Astrocyte (in vitro differentiated cells and primary cell): Measurements from ENCODE around the gene PGA3. TPM values are rescaled to one million over a fixed set of nuclear protein-coding genes. Genes with fewer than 3 reads are reported as not detected.

Experiments
- DNase-seq: peaks from one replicate; pipeline ENCODE4 v3.0.0-alpha.2; 2010; ENCODE audit warnings: low read depth
- FAIRE-seq: peaks from 2 replicates; lab custom pipeline; 2011; peaks lifted over from hg19 to GRCh38; lab: Jason Lieb, UNC
- H2AFZ ChIP-seq: 2 replicates; pipeline ENCODE4 v1.6.0; 2012; ENCODE audit warnings: low read depth, low read length, inconsistent platforms
- H3K27ac ChIP-seq: 2 replicates; pipeline ENCODE4 v1.5.1; 2011; ENCODE audit warnings: low read depth, low read length, inconsistent platforms
- H3K27me3 ChIP-seq: 2 replicates; pipeline ENCODE4 v1.6.0; 2011; ENCODE audit warnings: low read length, inconsistent platforms; ENCODE audit not compliant: insufficient read depth
- H3K36me3 ChIP-seq: 2 replicates; pipeline ENCODE4 v1.5.1; 2011; ENCODE audit warnings: low read length, inconsistent platforms; ENCODE audit not compliant: insufficient read depth
- H3K4me1 ChIP-seq: 2 replicates; pipeline ENCODE4 v1.5.1; 2011; ENCODE audit warnings: low read length, inconsistent platforms; ENCODE audit not compliant: insufficient read depth
- H3K4me2 ChIP-seq: 2 replicates; pipeline ENCODE4 v1.6.0; 2012; ENCODE audit warnings: low read length, inconsistent platforms
- H3K4me3 ChIP-seq: 2 replicates; pipeline ENCODE4 v1.5.1; 2011; ENCODE audit warnings: low read depth, mild to moderate bottlenecking, low read length, inconsistent platforms; ENCODE audit not compliant: insufficient read depth
- H3K79me2 ChIP-seq: 2 replicates; pipeline ENCODE4 v1.6.0; 2012; ENCODE audit warnings: mild to moderate bottlenecking, low read length, inconsistent platforms; ENCODE audit not compliant: insufficient read depth
- H3K9ac ChIP-seq: 2 replicates; pipeline ENCODE4 v1.6.0; 2012; ENCODE audit warnings: mild to moderate bottlenecking, low read length, inconsistent platforms
- H3K9me3 ChIP-seq: 2 replicates; pipeline ENCODE4 v1.5.1; 2012; ENCODE audit warnings: low read depth, mild to moderate bottlenecking, low read length, inconsistent platforms; ENCODE audit not compliant: insufficient read depth
- H4K20me1 ChIP-seq: 2 replicates; pipeline ENCODE4 v1.6.0; 2012; ENCODE audit warnings: low read length, inconsistent platforms; ENCODE audit not compliant: insufficient read depth
- H3K27ac Mint-ChIP-seq: one replicate; pipeline ENCODE4 v1.8.0; 2021; ENCODE audit warnings: mild to moderate bottlenecking, mixed read lengths; ENCODE audit not compliant: unreplicated experiment
- H3K27me3 Mint-ChIP-seq: one replicate; pipeline ENCODE4 v1.8.0; 2021; ENCODE audit warnings: low read depth, mixed read lengths; ENCODE audit not compliant: unreplicated experiment
- H3K36me3 Mint-ChIP-seq: one replicate; pipeline ENCODE4 v1.8.0; 2021; ENCODE audit warnings: low read depth, mixed read lengths; ENCODE audit not compliant: unreplicated experiment
- H3K4me1 Mint-ChIP-seq: one replicate; pipeline ENCODE4 v1.8.0; 2021; ENCODE audit warnings: low read depth, mixed read lengths; ENCODE audit not compliant: unreplicated experiment
- H3K4me3 Mint-ChIP-seq: one replicate; pipeline ENCODE4 v1.8.0; 2021; ENCODE audit warnings: mild to moderate bottlenecking, moderate library complexity, mixed read lengths; ENCODE audit not compliant: unreplicated experiment
- H3K9me3 Mint-ChIP-seq: one replicate; pipeline ENCODE4 v1.8.0; 2021; ENCODE audit warnings: mild to moderate bottlenecking, mixed read lengths; ENCODE audit not compliant: unreplicated experiment
- EZH2 ChIP-seq: IDR thresholded peaks from 2 replicates; pipeline ENCODE4 v1.6.1; 2012; ENCODE audit warnings: mild to moderate bottlenecking, low read length, inconsistent platforms; ENCODE audit not compliant: insufficient read depth
- total RNA-seq: library from RNA; stranded (reverse); gene quantifications from 2 replicates; pipeline ENCODE4 v1.2.1, GENCODE V29; 2021
- TF ChIP-seq, protein P1 (sequence below): IDR thresholded peaks from 2 replicates; pipeline ENCODE4 v1.5.1; 2011; ENCODE audit warnings: low read depth, mild to moderate bottlenecking, inconsistent platforms, low read length, moderate library complexity; ENCODE audit not compliant: insufficient read depth

PGA3 gene
- total RNA-seq, 1 donor from 2014 or later, result 0.43 TPM

DNA sequence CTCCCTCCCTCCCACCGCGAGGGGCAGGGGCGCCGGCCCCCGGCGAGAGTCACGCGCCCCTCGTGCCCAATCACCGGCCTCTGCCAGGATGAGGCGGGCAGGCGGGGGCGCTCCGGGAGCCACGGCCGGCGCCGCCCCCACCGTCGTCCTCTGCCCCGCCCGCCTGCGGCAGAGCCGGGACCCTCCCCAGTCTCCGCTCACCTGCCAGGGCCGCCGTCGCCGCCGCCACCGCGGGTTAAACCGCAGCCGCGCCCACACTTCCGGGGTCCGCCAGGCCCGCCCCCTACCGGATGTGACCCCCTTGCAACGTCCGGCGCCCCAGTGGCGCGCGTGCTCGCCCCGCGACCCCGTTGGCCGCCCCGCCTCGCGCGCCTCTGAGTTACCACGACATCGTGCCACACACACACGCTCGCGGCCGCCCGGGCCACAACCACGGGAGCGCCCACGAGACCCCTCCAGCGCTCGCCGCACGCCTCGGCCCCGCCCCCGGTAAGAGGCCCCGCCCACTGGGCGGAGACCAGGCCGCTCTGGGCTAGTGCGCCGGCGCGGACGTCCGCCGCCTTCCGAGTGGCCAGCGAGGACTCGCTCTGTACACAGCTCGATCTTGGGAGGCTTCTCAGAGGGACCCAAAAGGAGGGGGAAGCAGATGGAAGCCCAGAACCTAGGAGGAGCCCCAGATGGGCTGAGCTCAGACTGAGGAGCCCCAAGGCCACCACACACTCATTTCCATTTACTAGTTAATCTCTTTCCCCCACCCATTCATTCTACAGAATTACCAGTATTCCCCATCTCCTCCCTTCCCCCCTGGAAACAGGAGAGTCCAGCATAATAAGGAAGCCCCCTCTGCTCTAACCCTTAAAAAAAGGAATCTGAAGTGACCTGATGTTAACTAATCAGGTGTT is 41.9 kb upstream of the PGA3 start, which contains the start of gene VPS37C:
Gene VPS37C, minus strand, starts transcription at position 237 of the 902 bp plus-strand sequence. CDS start 22,597 bp downstream, outside the sequence.
- Histone ChIP-seq H3K79me2 (peaks cover 31% of the 10 kb centered on the region), H3K36me3 (no peaks in the 10 kb centered on the region), H3K9me3 (no peaks in the 10 kb centered on the region), H3K4me1 (peaks cover 28% of the 10 kb centered on the region), H2AFZ (peak within 1 kb of the TSS; percentile 88), H4K20me1 (no peaks in the 10 kb centered on the region), H3K27ac (peak within 1 kb of the TSS; percentile 80), H3K27me3 (peaks cover 10% of the 10 kb centered on the region), H3K4me2 (peak within 1 kb of the TSS; percentile 97), H3K4me3 (peak within 1 kb of the TSS; percentile 74), H3K9ac (peak within 1 kb of the TSS; percentile 83)
- DNase-seq, result peak; percentile 71
- Mint-ChIP-seq H3K4me3 (peak within 1 kb of the TSS; percentile 90), H3K27me3 (no peaks in the 10 kb centered on the region), H3K4me1 (peaks cover 15% of the 10 kb centered on the region), H3K27ac (peak within 1 kb of the TSS; percentile 95), H3K9me3 (no peaks in the 10 kb centered on the region), H3K36me3 (no peaks in the 10 kb centered on the region)
- FAIRE-seq, result no peak
- TF ChIP-seq, protein P1, sequence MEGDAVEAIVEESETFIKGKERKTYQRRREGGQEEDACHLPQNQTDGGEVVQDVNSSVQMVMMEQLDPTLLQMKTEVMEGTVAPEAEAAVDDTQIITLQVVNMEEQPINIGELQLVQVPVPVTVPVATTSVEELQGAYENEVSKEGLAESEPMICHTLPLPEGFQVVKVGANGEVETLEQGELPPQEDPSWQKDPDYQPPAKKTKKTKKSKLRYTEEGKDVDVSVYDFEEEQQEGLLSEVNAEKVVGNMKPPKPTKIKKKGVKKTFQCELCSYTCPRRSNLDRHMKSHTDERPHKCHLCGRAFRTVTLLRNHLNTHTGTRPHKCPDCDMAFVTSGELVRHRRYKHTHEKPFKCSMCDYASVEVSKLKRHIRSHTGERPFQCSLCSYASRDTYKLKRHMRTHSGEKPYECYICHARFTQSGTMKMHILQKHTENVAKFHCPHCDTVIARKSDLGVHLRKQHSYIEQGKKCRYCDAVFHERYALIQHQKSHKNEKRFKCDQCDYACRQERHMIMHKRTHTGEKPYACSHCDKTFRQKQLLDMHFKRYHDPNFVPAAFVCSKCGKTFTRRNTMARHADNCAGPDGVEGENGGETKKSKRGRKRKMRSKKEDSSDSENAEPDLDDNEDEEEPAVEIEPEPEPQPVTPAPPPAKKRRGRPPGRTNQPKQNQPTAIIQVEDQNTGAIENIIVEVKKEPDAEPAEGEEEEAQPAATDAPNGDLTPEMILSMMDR, result no peak
- no peak for TF ChIP-seq EZH2

- peak overlapping the region; percentile 88 for H2AFZ ChIP-seq
- H3K9ac ChIP-seq, result peak overlapping the region; percentile 83
- Mint-ChIP-seq H3K9me3 (no peaks in the 10 kb centered on the region), H3K36me3 (no peaks in the 10 kb centered on the region), H3K4me1 (peaks cover 15% of the 10 kb centered on the region), H3K27me3 (no peaks in the 10 kb centered on the region), H3K4me3 (peak overlapping the region; percentile 90), H3K27ac (peak overlapping the region; percentile 95)
- TF ChIP-seq EZH2, result no peak
- TF ChIP-seq, protein P1, result no peak
- no peaks in the 10 kb centered on the region for H4K20me1 ChIP-seq
- peaks cover 28% of the 10 kb centered on the region for H3K4me1 ChIP-seq
- no peaks in the 10 kb centered on the region for H3K9me3 ChIP-seq
- peaks cover 10% of the 10 kb centered on the region for H3K27me3 ChIP-seq
- DNase-seq (no peak), FAIRE-seq (no peak)
- no peak overlapping the region for H3K27ac ChIP-seq
- peak overlapping the region; percentile 97 for H3K4me2 ChIP-seq
- peak overlapping the region; percentile 74 for H3K4me3 ChIP-seq
- peaks cover 23% of the 10 kb centered on the region for H3K79me2 ChIP-seq
- no peaks in the 10 kb centered on the region for H3K36me3 ChIP-seq
Observed at GRCh38 chr11:61162092-61162941, 41.0 kb upstream of the PGA3 start.
